Measurements from ENCODE around the gene TVP23A.

GRCh38 chr16:10805334-10805733, 13.3 kb downstream of the TVP23A start:
- TF ChIP-seq CTCF (IDR thresholded peaks at IDR 0.05 in 8 of 11, conservative IDR thresholded peaks at IDR 0.05 in 3 of 11) (no peak), POLR2AphosphoS5 (IDR thresholded peaks at IDR 0.05) (no peak)

Data from spleen (tissue), 7 donors.